Glomerular endothelial cell (primary cell): ENCODE data around the gene NADK. TPM values are rescaled to one million over a fixed set of nuclear protein-coding genes. Genes with fewer than 3 reads are reported as not detected.
"Not testable (repeated sequence)": the region's sequence is repeated elsewhere in the genome, so short reads cannot be mapped to it uniquely, and the experiment has no call there.

Experiments used
- DNase-seq: peaks from one replicate; pipeline ENCODE4 v3.0.0-alpha.2; 2011; ENCODE audit warnings: low read depth, low spot score; ENCODE audit errors: extremely low read depth
- total RNA-seq: library from RNA; depleted of rRNA; stranded (reverse); fragments of >200 nt; gene quantifications from 2 replicates; pipeline ENCODE4 v1.2.3, GENCODE V29; 2015

NADK gene
- total RNA-seq, 1 donor from 2014 or later = 91.0 TPM

- not testable (repeated sequence) for DNase-seq
Observed at GRCh38 chr1:1715109-1715883, 63.0 kb downstream of the NADK start.

GRCh38 chr1:1707897-1708296 is 70.4 kb downstream of the NADK start:
- not testable (repeated sequence) for DNase-seq

GRCh38 chr1:1707241-1707640 is 71.0 kb downstream of the NADK start:
- not testable (repeated sequence) for DNase-seq

- DNase-seq = not testable (repeated sequence)
Observed at GRCh38 chr1:1705623-1706022, 72.6 kb downstream of the NADK start.

- DNase-seq = not testable (repeated sequence)
Observed at GRCh38 chr1:1704284-1704957, 73.8 kb downstream of the NADK start.

GRCh38 chr1:1703796-1704195 is 74.5 kb downstream of the NADK start:
- no peak for DNase-seq

- not testable (repeated sequence) for DNase-seq
Observed at GRCh38 chr1:1702506-1702905, 75.8 kb downstream of the NADK start.

Other genes starting within 250 kb of the NADK start
- 1.7 and 3.4 TPM in 2 replicates for gene TMEM240, start 237.8 kb downstream of the NADK start, total RNA-seq
- 106 and 136 TPM in 2 replicates for gene SSU72, start 203.6 kb downstream of the NADK start, total RNA-seq
- gene FNDC10, start 178.3 kb downstream of the NADK start, total RNA-seq = 5.2 and 9.9 TPM in 2 replicates
- 56.8 and 81.2 TPM in 2 replicates for gene MIB2, start 163.0 kb downstream of the NADK start, total RNA-seq
- 0.58 and 3.2 TPM in 2 replicates for gene MMP23B, start 146.3 kb downstream of the NADK start, total RNA-seq
- gene CDK11B, start 119.5 kb downstream of the NADK start, total RNA-seq = 13.5 and 24.3 TPM in 2 replicates
- gene SLC35E2B, start 85.7 kb downstream of the NADK start, total RNA-seq = 40.0 and 62.2 TPM in 2 replicates
- gene CDK11A, start 54.1 kb downstream of the NADK start, total RNA-seq = 19.7 and 25.9 TPM in 2 replicates
- gene GNB1, start 112.6 kb upstream of the NADK start, total RNA-seq = 211 and 291 TPM in 2 replicates
- gene CALML6, start 136.8 kb upstream of the NADK start, total RNA-seq = 0.18 and 1.4 TPM in 2 replicates
- 0.18 TPM in 1 of 2 replicates, not detected in the other for gene TMEM52, start 140.8 kb upstream of the NADK start, total RNA-seq
- not detected in 2 replicates for gene CFAP74, start 225.3 kb upstream of the NADK start, total RNA-seq
- gene GABRD, start 240.9 kb upstream of the NADK start, total RNA-seq = not detected in 2 replicates